Measurements from ENCODE around the gene AKAP6.

Gene AKAP6

DNA sequence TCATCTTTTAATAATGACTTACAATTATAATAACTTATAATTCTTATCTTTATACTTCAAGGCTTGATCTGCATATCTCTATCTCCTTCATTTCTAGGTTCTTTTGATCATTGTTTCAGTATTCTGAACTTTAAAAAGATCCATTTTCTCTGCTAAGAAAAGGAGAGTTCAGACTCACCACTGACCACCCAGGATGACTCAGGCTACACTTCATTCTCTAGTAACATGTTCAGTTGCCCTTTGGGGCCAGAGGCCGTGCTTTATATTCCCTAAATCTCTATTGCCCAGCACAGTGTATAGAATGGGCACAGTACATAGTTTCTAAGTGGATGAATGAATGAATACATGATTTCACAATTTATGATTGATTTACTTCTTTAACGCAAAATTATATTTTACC lies 268.7 kb downstream of the AKAP6 start:
- in situ Hi-C loops (cut with HindIII; ENCODE audit: low sequenced_read_pairs) = loop anchor here (25.0 kb wide), 2 partner anchors 115 to 1715 kb away; no protein-coding TSS in a partner anchor
- TF ChIP-seq, protein P1, sequence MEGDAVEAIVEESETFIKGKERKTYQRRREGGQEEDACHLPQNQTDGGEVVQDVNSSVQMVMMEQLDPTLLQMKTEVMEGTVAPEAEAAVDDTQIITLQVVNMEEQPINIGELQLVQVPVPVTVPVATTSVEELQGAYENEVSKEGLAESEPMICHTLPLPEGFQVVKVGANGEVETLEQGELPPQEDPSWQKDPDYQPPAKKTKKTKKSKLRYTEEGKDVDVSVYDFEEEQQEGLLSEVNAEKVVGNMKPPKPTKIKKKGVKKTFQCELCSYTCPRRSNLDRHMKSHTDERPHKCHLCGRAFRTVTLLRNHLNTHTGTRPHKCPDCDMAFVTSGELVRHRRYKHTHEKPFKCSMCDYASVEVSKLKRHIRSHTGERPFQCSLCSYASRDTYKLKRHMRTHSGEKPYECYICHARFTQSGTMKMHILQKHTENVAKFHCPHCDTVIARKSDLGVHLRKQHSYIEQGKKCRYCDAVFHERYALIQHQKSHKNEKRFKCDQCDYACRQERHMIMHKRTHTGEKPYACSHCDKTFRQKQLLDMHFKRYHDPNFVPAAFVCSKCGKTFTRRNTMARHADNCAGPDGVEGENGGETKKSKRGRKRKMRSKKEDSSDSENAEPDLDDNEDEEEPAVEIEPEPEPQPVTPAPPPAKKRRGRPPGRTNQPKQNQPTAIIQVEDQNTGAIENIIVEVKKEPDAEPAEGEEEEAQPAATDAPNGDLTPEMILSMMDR (IDR thresholded peaks at IDR 0.05; ENCODE audit: low read depth, low read length, missing control alignments) = no peak
- no peak overlapping the region for H3K4me3 ChIP-seq (ENCODE audit: low read depth, low read length)
- no peak for DNase-seq (ENCODE audit: low read depth)

DNA sequence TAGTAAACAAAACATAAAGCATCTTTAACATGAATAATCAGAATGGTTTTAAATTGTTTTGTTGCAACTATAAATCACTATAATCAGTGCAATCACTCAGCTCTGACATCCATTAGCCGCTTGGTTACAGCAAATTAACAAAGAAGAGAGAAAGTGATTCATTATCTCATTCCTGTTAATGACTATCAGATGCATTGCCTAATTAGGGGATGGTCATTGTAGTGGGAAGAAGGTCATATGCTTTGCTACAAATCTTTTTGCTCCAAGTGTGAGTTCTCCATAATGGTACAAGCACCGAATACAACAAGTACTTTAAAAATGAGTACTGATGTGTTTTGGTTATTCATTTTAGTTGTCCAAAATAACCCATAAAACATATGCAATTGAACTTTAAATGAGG lies 272.0 kb downstream of the AKAP6 start:
- DNase-seq (ENCODE audit: low read depth) = no peak

DNA sequence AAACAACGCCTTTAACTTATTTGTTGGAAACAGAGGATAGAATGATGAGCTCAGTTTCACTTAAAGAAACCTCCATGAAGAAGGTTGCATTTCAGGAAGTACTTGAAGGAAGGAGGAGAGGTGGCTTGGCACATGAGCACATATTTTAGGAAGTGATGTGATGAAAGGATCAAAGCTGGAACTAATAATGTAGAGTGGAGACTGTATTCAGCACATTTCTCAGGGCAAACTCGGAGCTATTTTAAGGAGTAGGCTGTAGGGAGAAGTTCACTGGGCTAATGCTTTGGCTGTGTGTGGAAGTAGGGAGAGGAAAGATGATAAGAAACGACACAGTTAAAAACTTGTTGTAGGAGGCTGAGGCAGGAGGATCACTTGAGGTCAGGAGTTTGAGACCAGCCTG lies 272.8 kb downstream of the AKAP6 start:
- DNase-seq (ENCODE audit: low read depth) = no peak

More for the DNA sequence above, 272.0 kb downstream of the AKAP6 start:
- in situ Hi-C loops (cut with HindIII; ENCODE audit: low sequenced_read_pairs) = no loop called here
- H3K4me3 ChIP-seq (ENCODE audit: low read depth, low read length) = no peak overlapping the region
- TF ChIP-seq, protein P1 (IDR thresholded peaks at IDR 0.05; ENCODE audit: low read depth, low read length, missing control alignments) = no peak

DNA sequence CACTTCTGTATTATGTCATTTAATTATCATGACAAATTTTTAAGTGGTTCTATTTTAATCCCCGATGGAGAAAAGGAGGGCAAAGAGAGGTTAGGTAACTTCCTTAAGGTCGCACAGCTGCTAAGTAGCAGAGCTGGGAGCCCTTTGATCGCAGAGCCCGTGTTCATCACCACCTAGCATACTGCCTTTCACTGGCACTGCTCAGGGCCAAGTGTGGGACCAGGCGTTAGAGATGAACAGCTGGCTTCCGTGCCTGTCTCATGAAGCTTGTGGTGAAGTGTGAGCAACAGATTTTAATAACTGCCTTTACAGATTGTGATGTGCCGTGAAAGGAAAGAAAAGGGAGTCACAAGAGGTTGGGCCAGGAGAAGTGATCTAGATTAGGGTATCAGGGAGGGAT lies 273.6 kb downstream of the AKAP6 start:
- H3K4me3 ChIP-seq (ENCODE audit: low read depth, low read length) = no peak overlapping the region
- TF ChIP-seq, protein P1 (IDR thresholded peaks at IDR 0.05; ENCODE audit: low read depth, low read length, missing control alignments) = no peak
- in situ Hi-C loops (cut with HindIII; ENCODE audit: low sequenced_read_pairs) = no loop called here

More for the DNA sequence above, 272.8 kb downstream of the AKAP6 start:
- H3K4me3 ChIP-seq (ENCODE audit: low read depth, low read length) = no peak overlapping the region
- in situ Hi-C loops (cut with HindIII; ENCODE audit: low sequenced_read_pairs) = no loop called here
- TF ChIP-seq, protein P1 (IDR thresholded peaks at IDR 0.05; ENCODE audit: low read depth, low read length, missing control alignments) = no peak

DNA sequence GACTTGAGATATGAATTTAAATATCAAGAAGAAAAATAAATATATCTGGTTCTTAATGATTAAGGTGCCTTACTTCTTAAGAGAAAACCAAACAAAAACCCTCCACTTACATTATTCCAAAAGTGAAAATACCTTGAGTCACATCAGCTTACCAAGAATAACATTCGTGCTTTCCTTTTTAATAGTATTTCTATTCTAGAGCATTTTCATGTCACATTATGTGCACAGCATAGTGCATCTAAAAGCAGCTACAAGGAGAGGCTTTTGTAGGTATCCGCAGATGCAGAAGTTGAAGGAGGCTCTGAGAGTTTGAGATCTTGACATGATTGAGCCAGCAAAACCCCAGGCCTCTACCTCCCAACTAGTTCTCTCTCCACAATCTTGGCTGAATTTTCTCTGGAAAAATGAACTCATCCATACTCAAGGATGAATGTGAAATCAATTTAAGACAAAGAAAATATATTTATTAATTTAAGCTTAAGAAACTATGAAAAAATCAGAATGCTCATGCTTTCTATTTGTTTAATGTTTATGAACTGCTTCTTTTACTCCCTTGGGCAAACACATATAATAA lies 275.0 kb downstream of the AKAP6 start:
- H3K4me3 ChIP-seq (ENCODE audit: low read depth, low read length) = no peak overlapping the region
- in situ Hi-C loops (cut with HindIII; ENCODE audit: low sequenced_read_pairs) = no loop called here
- DNase-seq (ENCODE audit: low read depth) = no peak
- TF ChIP-seq, protein P1 (IDR thresholded peaks at IDR 0.05; ENCODE audit: low read depth, low read length, missing control alignments) = no peak

More for the DNA sequence above, 273.6 kb downstream of the AKAP6 start:
- no peak for DNase-seq (ENCODE audit: low read depth)

DNA sequence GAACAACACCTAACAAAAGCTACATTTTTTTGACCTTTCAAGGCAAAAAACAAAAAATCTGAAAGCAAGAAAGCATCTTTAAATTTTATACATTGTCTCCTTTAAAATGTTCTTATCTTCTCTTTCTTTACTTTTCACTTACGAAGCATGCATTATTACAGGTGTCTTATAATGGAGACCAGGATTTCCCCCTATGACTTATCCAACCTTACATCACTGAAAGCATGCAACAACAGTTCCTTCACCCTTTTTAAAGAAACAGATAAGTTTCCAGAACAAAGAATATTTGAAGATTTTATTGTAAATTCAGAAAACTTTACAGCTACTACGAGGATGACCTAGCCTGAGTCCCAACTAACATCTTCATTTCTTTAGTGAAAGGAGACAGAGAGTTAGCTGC lies 277.2 kb downstream of the AKAP6 start:
- TF ChIP-seq, protein P1 (IDR thresholded peaks at IDR 0.05; ENCODE audit: low read depth, low read length, missing control alignments) = no peak
- no peak for DNase-seq (ENCODE audit: low read depth)
- H3K4me3 ChIP-seq (ENCODE audit: low read depth, low read length) = no peak overlapping the region
- in situ Hi-C loops (cut with HindIII; ENCODE audit: low sequenced_read_pairs) = no loop called here
